HG02981 (cell line): ENCODE results near the gene LZTS2.
A peak's percentile ranks its signal among the peaks of the same experiment; 100 is the strongest.
"Not testable (repeated sequence)": the region's sequence is repeated elsewhere in the genome, so short reads cannot be mapped to it uniquely, and the experiment has no call there.

Experiments used
- ATAC-seq: cut with Tn5 transposase; IDR thresholded peaks from one replicate; pipeline ENCODE4 v1.9.1; 2021; ENCODE audit warnings: mild to moderate bottlenecking, moderate library complexity; ENCODE audit not compliant: unreplicated experiment

LZTS2 gene

GRCh38 chr10:101031128-101031795 is 31.7 kb downstream of the LZTS2 start, which contains the start of the genes PDZD7 and SFXN3:
TSS of gene PDZD7 (minus strand) at chr10:101031129. CDS start at chr10:101030219, 910 bp downstream.
TSS of gene SFXN3 (plus strand) at chr10:101031234. CDS start at chr10:101034695, 3,461 bp downstream.
- peak; percentile 83 for ATAC-seq

GRCh38 chr10:101031796-101032636 is 32.4 kb downstream of the LZTS2 start:
- no peak for ATAC-seq

- ATAC-seq: no peak
These were observed 33.1 kb downstream of the LZTS2 start for GRCh38 chr10:101032637-101033224.

- ATAC-seq: no peak
These were observed 33.7 kb downstream of the LZTS2 start for GRCh38 chr10:101033276-101033675.

- ATAC-seq: not testable (repeated sequence)
These were observed 34.8 kb downstream of the LZTS2 start for GRCh38 chr10:101034404-101034803.

- ATAC-seq: no peak
These were observed 35.7 kb downstream of the LZTS2 start for GRCh38 chr10:101035314-101035713.

GRCh38 chr10:101035916-101036702 is 36.5 kb downstream of the LZTS2 start:
- no peak for ATAC-seq

GRCh38 chr10:101036726-101037125 is 37.1 kb downstream of the LZTS2 start:
- ATAC-seq: no peak

GRCh38 chr10:101038484-101038883 is 38.9 kb downstream of the LZTS2 start:
- no peak for ATAC-seq

- no peak for ATAC-seq
These were observed 40.5 kb downstream of the LZTS2 start for GRCh38 chr10:101040061-101040460.

GRCh38 chr10:101040851-101041250 is 41.2 kb downstream of the LZTS2 start:
- ATAC-seq: no peak

- ATAC-seq: peak; percentile 48
These were observed 41.7 kb downstream of the LZTS2 start for GRCh38 chr10:101041252-101041761.

GRCh38 chr10:101042118-101042517 is 42.5 kb downstream of the LZTS2 start:
- no peak for ATAC-seq

GRCh38 chr10:101042667-101043362 is 43.2 kb downstream of the LZTS2 start:
- peak; percentile 93 for ATAC-seq

GRCh38 chr10:101043363-101043707 is 43.7 kb downstream of the LZTS2 start:
- ATAC-seq: no peak

GRCh38 chr10:101044117-101044516 is 44.5 kb downstream of the LZTS2 start:
- ATAC-seq: no peak

GRCh38 chr10:101046332-101047238 is 47.0 kb downstream of the LZTS2 start:
- no peak for ATAC-seq

- ATAC-seq: no peak
These were observed 47.7 kb downstream of the LZTS2 start for GRCh38 chr10:101047268-101047667.
